ENCODE measurements around the gene MKS1.

The MKS1 gene

DNA sequence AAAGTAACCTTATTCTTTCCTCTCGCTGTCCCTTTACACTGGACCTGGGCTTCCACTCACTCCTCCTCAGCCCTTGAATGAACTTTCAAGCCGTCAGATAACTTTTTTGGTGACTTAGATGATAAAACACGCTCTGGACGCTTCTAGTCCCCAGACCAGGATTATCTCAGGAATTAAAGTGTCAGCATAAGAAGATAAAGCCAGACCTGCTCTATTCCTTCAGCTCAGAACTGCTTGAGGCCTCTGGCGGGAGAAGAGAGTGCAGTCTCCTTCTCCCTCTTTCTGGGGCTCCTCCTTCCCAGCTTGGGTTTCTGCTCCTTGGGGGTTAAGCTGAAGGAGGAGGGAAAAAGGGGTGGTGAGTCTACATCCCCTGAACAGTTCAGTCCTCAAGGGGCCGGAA is 25.9 kb upstream of the MKS1 start:
- DNase-seq = no peak

DNA sequence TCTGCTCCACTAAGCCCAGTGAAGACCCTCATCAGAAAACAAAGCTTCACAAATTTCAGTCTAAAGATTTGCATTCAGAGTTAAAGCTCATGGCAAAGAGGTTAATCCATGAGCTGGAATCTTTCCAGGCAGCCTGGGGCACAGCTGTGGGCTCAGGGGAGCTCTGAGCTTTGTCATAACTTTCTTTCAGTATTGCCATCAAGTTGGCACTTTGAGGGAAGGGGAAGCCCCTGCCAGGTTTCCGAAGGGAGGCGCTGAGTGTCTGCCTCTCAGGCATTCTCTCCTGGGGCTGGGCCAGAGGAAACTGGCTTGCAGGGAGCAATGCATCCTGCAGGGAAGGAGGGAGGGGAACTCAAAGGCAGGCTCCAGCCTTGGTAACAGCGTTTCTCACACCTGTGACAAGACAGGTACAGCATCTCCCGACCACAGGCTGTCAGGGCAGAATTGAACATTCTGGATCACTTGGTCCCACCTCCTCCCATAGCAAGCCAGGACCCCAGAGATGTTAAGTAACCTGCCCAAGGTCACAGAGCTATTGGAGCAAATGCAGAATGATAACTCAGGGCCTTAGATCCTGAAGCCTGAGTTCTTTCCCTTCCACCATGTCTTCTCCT is 23.2 kb upstream of the MKS1 start:
- no peak for DNase-seq

DNA sequence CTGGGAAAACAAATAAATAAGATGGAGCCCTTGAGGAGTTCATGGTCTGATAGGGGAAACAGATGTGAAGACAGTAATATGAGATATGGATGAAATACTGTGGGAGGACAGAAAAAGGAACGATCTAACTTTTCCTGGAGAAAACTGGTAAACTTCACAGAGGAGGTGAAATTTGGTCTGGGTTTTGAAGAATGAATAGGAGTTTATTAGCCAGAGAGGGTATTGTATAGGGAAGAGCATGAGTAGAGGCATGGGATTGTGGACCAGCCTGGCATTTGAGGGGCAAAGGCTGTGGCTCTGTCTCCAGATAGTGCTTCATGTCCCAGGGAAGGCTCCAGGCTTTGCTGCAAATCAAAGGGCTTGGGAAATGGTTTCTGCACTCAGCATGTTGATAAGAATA is 20.9 kb upstream of the MKS1 start:
- DNase-seq = no peak

DNA sequence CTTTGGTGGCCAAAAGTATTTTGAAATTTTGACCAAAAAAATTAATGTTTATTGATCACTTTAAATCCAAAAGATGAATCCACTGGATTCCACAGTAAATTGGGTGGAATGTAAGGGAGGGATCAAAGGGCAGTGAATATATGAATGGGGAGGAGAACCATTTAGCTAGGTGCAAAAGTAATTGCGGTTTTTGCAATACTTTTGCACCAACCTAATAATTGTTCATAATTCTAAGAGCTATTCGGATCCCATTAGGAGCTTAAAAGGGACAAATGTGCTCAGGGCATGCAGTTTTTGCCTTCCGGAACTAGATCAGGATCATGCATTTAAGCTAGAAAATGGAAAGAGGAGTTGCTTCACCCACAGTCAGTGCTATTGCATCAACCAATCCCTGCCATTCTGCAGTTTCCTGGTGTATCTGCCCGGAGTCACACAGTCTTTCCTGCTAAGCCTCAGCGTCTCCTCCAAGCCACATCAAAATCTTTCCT is 19.1 kb upstream of the MKS1 start, which contains the start of gene LPO:
Gene LPO, plus strand, starts transcription at position 438 of the 488 bp plus-strand sequence. CDS start 4,396 bp downstream, outside the sequence.
- DNase-seq = no peak

DNA sequence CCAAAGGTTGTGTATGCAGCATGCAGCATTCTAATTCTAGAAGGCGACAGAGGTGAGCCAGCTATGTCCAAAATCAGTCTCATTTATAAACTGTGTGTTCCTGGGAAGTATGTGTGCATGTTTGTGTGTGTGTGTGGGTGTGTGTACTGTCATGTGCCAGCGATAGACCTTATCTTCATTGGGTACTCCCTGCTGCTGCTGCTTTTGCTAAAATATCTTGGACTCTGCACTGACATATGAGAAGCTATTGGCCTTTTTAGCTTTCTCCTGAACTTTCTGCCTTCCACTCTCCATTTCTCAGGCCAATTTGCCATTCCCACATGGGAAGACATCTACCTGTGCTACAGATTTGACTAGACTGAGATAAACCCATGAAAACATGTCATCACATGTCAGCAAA is 17.3 kb upstream of the MKS1 start:
- DNase-seq = no peak

DNA sequence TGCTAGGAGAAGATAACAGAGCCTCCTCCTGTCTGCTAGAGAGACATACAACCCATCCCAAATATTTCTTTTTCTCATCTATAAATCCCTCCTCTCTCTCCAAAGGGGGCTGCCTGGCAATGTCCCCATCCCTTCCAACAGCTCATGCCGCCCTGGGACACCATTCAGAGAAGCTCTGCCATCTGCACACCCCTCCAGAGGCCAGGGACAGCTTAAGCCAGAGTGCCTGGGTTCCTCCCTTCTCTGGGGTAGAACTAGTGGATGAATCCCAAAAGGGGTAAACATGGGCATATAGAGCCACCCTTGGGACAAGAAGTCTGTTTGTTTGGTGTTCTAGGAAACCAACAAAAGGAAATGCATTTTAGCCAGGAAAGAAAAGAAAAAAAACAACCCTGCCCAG is 16.8 kb upstream of the MKS1 start:
- no peak for DNase-seq

DNA sequence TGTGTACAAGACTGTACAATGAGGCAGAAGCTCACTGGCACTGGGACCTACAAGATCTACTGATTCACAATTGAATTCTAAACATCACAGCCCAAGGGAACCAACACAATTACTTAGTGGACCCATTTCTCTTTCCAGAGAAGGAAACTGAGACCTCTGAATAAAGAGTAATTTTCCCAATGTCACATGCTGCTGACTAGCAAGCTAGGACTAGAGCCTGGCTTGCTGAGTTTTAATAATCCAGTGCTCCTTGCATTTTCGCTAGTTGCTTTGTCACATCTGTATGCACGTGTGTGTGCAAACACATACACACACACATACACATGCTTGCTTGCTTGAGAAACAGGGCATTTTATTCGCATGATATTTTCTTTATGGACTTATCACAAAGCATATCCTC is 15.5 kb upstream of the MKS1 start:
- DNase-seq = no peak

DNA sequence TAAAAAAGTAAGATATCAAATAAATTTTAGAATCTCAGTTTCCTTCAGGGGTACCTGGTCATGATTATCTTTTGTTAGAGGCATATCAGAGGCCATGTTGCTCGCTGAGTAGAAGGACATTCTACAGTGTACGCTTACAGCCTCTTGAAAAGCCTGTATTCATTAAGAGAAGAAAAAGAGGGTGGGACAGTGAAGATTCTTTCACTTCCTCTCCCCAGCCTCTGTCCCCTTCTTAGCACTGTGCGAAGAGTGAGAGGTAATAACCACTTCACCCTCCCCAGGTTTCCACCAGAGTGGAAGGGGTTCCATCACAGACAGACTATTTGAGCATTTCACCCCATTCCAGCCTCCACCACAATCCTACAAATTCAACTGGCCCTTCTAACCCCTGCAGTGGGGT is 14.5 kb upstream of the MKS1 start:
- no peak for DNase-seq

DNA sequence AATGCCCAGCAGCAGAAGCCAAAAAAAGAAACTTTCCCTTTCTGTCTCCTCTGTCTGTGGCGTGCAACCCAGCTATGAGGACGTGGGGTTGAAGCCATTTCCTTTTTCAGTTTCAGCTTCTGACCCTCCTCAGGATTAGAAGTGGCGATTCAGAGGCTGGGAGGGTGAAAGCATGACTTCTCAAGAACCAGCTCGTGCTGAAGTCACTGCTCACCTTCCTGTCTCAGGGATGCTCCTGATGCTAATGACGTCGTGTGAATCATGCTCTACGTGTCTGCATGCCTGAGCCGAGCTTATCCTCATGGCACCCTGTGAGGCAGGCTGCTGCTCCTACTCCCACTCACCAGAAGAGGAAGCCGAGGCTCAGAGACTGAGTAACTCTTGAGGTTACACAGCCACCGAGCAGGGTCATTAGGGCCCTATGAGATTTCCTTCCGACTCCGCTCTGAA is 13.7 kb upstream of the MKS1 start:
- peak in 1 of 2 experiments; percentile 5 for DNase-seq

DNA sequence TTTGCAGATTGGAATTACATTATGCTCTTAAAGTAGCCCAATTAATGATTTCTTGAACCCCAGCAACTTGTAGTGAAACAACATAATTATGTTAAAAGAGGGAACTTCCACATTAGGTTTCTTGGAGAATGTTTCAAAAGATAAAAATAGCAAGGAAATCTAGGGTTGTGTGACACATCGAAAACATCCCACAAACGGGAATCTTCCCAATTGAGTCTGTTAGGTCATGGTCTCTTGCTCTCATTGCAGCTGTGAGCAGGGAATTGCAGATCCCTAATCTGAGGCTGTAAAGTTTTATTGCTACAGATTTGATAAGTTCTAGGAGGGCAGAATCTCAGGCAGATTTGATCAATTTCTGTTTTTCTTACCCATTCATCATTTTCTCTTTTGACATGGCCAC is 12.6 kb upstream of the MKS1 start:
- DNase-seq = no peak

DNA sequence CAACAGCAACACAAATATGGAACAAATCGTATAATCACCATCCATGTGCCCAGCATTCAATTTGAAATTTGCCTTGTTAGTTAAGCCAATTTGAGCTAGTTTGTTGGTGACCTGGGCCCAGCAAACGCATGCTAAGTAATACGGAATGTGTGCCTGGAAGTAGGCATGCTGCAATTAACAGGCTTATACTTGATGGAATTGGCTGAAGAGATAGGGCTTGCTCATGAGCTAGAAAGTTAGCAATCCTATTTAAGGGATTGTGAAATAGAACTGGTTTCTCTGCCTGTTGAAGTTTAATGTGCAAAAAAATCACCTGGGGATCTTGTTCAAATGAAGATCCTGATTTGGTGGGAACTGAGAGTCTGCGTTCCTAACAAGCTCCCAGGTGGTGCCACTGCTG is 10.8 kb upstream of the MKS1 start:
- DNase-seq = no peak

DNA sequence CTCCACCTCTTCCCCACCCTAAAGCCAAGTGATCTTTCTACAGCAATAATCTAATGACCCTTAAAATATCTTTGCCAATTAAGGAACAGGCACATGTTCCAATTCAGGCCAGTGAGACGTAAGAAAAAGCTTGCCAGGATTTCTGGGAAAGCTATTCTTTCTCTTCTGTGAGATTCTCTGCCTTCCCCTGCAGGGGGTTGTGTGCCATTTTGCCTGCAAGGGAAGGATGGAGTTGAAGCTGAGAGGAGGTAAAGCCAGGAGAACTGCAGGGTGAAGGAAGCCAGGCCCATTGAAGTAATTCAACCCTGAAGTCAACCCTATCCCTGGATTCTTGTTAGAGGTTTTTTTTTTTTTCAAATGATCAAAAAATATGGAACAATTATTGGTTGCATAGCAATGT is 10.3 kb upstream of the MKS1 start:
- DNase-seq = no peak

DNA sequence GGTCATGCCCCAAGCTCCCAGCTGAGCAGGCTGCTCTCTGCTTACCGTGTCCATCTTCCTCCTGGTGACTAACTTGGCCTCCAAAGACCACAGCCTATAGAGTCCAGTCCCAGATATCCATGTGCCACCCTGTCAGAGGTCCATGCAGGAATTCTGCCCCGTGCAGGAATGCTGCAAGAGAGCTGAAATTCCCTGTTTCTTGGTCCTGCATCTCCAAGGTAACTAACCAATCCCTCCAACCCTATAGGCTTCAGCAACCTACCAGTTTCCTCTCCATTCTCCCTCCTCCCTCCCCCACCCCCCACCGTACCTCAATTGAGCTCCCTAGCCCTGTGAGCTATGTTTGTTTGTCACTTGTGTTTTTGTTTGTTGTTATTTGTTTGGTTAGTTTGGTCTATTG is 9.6 kb upstream of the MKS1 start:
- DNase-seq = no peak

DNA sequence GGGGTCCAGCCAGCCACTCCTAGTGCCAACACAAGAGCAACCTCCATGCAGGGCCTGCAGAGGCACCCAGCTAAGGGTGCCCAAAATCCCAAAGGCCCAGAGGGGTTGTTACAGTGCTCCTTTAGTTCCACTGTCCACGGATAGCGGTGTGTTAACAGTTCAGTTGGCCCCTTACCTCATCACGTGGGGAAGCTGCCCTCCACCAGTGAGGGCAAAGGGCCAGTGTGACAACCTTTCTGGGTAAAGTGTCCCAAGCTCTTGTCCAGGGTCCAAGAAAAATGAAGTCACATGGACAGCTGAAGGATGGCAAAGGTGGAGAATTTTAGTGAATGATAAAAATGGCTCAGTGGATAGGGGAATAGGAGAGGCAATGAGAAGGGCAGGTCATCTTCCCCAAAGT is 8.7 kb upstream of the MKS1 start:
- DNase-seq = no peak

DNA sequence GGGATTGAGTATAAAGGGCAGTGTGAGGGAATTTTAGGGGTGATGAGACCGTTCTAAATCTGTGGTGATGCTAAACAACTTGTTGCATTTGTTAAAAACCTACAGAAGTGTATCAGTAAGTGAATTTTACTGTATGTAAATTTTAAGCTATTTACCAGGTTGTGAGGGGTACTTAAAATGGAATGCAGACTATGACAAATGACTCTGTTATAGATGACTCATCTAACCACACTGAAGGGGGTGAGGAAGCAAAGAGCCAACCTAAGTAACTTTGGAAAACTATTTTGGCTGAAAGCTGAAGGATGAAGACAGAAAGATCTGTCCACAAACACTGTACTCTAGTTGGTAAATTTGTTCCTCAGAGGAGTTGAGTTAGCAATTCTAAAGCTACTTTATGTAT is 5.3 kb upstream of the MKS1 start:
- no peak for DNase-seq

DNA sequence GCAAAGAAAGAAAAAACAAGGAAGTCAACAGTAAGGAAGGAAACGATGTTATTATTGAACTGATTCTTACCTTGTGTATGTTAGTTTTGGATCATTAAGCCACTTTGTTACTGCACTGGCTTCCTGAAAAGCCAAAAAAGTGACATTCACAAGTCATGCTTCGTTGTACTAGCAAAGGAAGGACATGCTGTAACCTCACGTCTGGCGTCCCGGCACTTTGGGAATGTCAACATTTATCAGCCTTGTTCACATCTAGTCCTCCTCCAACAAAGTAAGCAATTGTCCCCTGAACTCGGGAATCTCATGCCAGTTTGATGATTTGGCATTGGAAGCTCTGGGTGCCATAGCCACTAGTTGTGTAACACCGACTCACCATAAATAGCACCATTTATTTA is 731 bp upstream of the MKS1 start:
- DNase-seq = no peak

DNA sequence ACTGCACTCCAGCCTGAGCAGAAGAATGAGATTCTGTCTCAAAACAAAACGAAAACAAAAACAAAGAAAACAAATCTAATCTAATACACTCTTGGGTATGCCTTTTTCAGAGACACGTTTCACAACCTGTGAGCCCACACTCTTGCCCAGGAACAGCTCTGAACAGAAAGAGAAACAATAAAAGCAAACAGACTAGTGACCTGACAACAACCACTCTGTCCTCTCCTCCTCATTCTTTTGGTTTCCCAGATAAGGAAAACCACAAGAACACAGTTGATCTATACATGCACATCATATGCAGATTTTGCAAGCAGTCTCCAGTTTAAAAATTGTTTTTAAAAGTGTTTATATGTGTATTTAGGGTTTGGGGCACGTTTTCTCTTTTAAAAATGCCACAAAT is 1.3 kb downstream of the MKS1 start:
- no peak for DNase-seq

DNA sequence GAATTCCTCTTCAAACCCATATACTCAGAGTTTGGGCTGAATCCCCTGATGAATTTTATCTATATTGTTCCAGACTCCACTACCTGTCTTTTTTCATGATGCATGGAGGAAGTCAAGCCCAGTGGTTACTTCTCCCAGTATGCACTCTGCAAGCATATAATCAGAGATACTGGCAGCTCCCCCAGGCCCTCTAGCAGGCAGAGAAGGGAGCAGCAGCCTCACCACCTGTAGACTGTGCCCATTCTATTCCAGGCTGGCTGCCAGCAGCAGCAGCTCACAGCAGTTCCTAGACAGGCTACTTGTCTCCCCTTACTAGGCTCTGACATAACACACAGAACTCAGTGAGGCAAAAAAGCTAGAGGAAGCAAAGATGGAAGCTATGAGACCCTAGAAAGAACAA is 3.4 kb downstream of the MKS1 start:
- DNase-seq = no peak

DNA sequence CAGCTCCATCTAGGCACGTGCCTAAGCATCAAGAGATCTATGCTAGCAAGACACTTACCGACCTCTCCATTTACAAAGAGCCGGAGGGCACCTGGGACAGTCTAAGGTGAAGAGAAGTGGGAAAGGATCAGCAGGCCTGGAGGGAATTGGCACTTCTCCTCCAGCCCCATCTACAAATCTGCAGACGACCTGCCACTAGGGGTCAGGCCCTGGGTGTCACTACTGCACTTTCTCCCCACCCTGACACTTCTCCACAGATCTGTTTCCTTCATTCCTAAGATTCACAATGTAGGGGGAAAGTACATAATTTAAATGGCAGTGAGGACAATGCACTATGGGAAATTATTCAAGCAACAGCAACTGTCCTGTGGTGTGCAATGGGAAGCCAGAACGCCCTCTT is 8.1 kb downstream of the MKS1 start:
- no peak for DNase-seq

DNA sequence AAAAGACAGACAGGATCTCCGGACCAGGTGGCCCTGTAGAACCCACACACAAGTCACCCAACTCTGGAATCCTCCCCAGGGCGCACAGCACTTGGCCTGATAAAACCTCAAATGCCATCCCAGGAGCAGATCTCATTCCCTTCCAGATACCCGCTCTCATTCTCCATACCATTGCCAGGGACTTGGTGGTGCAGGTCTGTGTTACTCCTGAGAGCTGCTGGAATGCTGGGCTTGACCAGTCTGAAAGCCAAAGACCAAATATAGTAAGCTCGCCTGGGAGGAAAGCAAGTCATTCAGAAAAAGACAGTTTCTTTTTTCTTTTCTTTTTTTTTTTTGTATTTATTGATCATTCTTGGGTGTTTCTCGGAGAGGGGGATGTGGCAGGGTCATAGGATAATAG is 10.7 kb downstream of the MKS1 start:
- no peak for DNase-seq

DNA sequence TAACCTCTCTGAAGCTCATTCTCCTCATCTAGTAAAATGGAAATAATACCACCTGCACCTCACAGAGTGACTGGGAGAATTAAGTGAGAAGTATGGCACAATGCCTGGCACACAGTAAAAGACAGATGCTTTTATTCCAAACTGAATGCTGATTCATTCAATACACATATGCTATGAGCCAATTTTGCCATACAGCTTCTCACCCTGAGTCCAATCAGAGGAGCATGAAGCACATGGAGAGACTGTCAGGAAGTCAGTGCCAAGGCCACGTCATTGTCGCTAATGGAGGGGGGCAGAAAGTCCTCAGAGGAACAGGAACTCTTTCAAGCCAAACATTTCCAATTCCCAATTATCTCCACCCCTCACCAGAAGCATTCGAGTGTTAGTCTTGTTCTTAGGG is 11.6 kb downstream of the MKS1 start:
- DNase-seq = no peak

DNA sequence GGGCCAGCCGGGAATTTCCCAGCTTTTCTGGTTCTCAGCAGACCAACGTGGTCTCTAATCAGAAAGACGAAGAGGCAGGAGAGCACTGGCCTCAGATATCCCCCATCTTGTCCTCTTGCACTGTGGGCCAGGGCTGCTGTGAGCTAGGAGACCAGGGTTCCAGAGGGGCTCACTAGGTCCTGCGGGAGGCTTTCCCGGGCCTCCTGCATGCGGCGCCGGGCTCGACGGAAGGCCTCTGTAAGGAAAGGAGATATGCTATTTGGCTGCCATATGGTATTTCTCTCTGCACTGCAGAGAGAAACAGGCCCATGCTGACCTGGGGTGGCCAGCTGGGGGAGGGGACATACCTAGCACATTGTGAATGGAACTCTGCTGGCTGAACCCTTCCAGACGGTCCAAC is 13.1 kb downstream of the MKS1 start:
- no peak for DNase-seq

DNA sequence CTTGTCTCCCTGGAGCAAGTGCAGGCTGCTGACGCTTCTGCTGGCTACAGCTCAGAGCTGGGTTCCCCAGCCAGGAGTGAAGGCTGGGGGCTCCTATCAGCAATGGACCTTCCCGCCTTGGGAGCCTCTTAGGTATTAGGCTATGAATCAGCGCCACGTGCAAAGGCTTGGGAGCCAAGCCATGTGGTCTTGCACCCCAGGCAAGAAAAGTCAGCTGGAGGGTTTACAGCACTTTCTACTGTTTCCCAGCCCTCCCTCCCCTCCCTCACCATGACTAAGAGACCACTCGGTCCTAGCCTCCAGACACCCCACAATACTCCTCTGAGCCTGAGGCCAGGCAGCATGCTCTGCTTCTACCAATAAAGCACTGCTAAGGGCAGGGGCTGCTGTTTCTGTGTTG is 14.3 kb downstream of the MKS1 start:
- no peak for DNase-seq

DNA sequence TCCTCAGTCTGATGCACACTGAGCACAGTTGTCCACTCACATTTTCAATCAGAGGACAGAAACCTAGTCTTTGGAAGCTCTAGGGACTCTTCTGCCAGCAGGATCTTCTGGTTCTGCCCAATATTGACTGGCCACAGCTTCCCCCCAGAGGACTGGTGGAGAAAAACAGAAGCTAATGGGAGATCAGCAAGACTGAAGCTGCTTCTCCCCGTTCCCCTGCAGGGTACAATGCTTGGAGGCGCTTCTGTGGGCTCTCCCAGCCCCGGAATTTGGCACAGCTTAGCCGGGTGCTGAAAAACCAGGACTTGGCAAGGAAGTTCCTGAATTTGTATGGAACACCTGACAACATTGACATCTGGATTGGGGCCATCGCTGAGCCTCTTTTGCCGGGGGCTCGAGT is 16.2 kb downstream of the MKS1 start:
- no peak for DNase-seq

DNA sequence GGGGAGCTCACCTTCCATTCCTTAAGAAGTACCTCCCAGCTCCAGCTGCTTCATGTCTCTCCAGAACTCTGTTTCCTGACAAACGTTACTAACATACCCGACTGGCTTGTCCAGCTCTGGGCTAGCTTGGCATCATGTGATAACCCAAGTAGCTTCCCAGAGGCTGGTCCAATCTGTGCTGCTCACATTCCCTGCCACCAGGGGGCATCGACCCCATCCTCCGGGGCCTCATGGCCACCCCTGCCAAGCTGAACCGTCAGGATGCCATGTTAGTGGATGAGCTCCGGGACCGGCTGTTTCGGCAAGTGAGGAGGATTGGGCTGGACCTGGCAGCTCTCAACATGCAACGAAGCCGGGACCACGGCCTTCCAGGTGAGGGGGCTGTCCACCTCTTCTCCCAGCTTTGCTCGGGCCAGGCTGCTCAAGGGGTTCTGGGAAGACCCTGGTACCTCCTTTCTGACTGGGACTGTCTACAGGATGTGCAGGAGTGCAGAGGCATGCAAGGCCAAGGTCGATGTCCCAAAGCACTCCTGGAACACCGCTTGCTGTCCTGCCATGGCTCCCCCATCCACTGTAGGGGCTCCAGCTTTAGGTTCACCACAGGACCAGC is 18.9 kb downstream of the MKS1 start:
- peak; percentile 38 to 46 for DNase-seq
